Erythroblast (primary cell): ENCODE data around the gene DKC1.

Source experiments
- GATA1 ChIP-seq: IDR thresholded peaks from 2 replicates; pipeline ENCODE4 v1.6.1; 2011; ENCODE audit warnings: low read depth, mild to moderate bottlenecking, control low read depth, low read length, moderate library complexity
- POLR2A ChIP-seq: IDR thresholded peaks from 2 replicates; pipeline ENCODE4 v1.6.1; 2011; ENCODE audit warnings: mild to moderate bottlenecking, low read length

- TF ChIP-seq POLR2A (no peak), GATA1 (no peak)
These were observed 32.4 kb downstream of the DKC1 start for GRCh38 chrX:154795016-154795415.
